DMS153 (cell line): ENCODE results near the gene PAXX.
A peak's percentile ranks its signal among the peaks of the same experiment; 100 is the strongest.

Source experiments
- DNase-seq: peaks from one replicate; lab custom pipeline; 2025; lab: John Stamatoyannopoulos, UW

The PAXX gene, protein sequence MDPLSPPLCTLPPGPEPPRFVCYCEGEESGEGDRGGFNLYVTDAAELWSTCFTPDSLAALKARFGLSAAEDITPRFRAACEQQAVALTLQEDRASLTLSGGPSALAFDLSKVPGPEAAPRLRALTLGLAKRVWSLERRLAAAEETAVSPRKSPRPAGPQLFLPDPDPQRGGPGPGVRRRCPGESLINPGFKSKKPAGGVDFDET

GRCh38 chr9:136991993-136992818 lies at the start of gene PAXX:
PAXX (plus strand) TSS chr9:136992422; CDS start chr9:136992444, 22 bp downstream.
- DNase-seq, result peak; percentile 76

DNA sequence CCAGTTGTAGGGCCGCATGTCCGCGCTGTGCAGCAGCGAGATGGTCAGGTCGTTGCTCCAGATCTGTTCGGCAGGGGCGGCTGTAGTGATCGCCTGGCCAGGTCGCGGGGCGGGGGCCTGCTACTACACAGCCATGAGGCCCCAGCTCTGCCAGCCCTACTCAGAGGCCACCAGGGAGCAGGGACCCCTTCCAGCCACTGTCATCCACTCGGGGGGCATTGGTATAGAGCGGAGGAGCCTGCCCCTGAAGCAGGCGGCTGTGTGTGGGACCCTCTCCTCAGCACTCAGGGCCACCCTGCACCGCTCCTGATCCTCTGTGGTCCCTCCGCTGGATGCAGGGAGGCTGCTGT lies 49.4 kb upstream of the PAXX start:
- no peak for DNase-seq

DNA sequence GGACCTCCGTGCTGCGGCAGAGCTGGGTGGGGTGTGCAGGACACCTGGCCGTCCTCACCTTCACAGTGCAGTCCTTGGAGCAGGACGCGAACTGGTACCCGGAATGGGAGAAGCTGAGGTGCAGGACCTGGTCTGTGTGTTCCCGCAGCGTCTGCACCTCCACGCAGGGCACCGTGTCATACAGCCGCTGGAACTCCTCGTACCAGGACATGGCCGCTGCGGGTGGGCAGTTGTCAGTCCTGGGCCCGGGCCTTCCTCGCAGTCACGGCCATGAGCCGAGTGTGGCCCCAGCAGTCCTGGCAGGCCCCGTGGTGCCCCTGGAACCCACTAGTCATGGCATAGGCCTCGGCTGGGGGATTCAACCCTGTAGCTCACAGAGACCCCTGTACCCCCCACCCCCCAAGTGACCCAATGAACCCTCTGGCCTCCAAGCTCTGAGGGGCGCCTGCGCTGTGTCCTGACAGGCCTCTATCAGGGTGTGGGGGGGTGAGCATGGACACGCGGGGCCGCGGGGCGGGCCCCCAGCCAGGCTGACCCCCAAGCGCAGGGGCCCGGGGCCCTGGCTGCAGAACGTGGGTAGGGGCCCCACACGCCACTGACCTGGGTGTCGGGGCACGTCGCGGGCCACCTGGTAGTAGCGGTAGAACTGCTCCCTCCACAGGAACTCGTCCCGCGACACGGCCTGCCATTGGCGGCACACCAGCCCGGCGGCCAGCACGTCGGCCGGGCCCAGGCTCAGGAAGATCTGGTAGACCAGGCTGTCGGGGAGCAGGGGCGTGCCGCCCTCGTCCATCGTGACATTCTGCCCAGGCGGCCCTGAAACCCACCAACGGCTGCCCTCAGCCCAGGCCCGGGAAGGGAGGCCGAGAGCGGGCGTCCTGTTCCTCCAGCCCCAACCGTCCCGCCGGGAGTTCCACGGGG lies 48.7 kb upstream of the PAXX start:
- DNase-seq, result no peak

- DNase-seq, result no peak
Measured at GRCh38 chr9:136944212-136944518, 48.1 kb upstream of the PAXX start.

GRCh38 chr9:136944519-136945332 lies 47.5 kb upstream of the PAXX start, which contains the start of the genes C8G and FBXW5:
C8G (plus strand) TSS chr9:136945243; CDS start chr9:136945321, 78 bp downstream.
FBXW5 (minus strand) TSS chr9:136944738; CDS start chr9:136944083, 655 bp downstream.
- peak; percentile 82 for DNase-seq

- DNase-seq, result no peak
Measured at GRCh38 chr9:136945333-136946227, 46.6 kb upstream of the PAXX start.

GRCh38 chr9:136946228-136947027 lies 45.8 kb upstream of the PAXX start:
- no peak for DNase-seq

GRCh38 chr9:136947028-136947891 lies 45.0 kb upstream of the PAXX start:
- no peak for DNase-seq

DNA sequence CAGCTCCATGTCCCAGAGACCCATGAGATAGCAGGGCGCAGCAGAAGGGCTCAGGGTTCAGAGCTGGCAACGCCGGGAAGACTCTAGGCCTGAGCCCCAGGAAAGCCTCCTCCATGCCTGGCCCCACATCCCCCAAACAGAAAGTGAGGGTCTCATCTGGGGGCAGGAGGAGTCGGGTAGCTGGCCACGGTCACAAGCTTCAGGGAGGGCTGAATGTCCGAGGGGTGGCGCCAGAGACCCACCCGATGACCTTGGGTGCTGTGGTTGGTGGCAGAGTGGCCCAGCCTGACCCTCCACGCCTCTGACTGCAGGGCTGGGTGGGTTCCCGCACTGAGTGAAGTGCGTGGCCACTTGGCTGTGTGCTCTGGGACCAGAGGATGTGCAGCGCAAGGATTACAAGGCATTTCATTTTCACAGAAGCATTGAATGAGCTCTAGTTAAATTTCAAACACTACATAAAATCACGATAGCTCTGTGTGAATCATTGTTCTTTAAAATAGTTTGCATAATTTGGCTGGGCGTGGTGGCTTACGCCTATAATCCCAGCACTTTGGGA lies 44.2 kb upstream of the PAXX start:
- DNase-seq, result no peak

- DNase-seq, result no peak
Measured at GRCh38 chr9:136949239-136949816, 42.9 kb upstream of the PAXX start.

DNA sequence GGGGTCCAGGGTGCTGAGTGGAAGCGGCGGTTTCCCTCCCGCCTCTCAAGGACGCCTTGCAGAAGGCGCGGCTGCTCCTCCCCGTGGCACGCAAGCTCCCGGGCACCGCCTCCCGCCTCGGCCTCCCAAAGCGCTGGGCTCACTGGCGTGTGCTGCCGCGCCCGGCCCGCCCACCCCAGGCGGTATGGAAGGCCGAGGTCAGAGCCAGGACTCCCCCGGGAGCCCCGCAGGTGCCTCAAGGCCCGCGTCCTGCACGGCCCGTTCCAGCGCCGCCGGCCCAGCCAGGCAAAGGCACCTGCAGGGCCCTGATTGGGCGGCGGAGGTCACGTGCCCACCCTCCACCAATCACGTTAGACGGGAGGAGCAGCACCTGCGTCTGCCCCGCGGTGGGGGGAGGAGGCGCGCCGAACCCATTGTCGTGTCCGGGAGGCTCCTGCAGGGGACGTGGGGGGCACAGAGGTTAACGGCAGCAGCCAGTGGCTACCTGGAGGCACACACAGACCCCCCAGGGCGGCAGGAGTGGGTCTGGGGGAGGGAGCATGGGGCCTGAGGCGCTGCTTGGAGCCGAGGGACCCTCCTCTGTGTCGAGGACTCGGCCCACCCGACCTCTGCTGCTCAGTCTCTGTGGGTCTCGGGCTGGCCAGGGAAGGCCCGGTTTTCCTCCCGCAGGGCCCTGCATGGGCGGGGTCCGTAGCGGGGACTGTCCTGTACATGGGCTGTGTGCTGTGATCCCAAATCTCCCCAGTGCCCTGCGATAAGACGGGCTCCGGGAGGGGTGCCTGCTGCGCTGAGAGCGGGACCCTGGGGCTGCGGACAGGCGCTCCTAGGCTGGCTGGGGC lies 42.2 kb upstream of the PAXX start:
- DNase-seq, result peak; percentile 94

GRCh38 chr9:136950656-136951276 lies 41.5 kb upstream of the PAXX start:
- no peak for DNase-seq

GRCh38 chr9:136951541-136952320 lies 40.5 kb upstream of the PAXX start, which contains the start of gene LCN12:
LCN12 (plus strand) TSS chr9:136952273; CDS start chr9:136952328, 55 bp downstream.
- no peak for DNase-seq

DNA sequence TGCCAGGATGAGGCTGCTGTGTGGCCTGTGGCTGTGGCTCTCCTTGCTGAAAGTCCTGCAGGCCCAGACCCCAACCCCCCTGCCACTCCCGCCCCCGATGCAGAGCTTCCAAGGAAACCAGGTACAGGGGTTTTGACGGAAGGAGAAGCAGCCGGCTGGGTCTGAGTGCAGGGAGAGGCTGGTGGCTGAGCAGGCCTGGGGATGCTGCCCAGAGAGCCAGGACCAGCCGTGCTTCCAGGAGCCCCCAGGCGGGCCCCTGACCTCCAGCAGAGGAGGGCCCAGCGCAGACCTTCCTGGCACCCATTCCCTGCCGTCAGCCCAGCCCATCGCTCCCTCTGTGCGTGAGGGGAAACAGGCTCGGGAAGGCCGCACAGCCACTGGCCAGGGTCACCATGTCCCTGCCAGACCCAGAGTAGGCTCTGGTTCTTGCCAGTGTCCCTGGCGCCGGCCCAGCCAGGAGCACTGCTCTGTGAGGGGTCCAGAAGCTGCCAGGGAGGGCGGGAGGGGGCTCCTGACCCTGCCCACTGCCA lies 39.8 kb upstream of the PAXX start:
- no peak for DNase-seq
